Measurements from ENCODE around the gene NMRAL1. TPM values are rescaled to one million over a fixed set of nuclear protein-coding genes. Genes with fewer than 3 reads are reported as not detected.

Gene NMRAL1
- total RNA-seq, 1 donor from 2014 or later, result 43.5 TPM

GRCh38 chr16:4463522-4464163, 10.8 kb downstream of the NMRAL1 start:
- ATAC-seq (no peak), DNase-seq (no peak)

GRCh38 chr16:4461250-4462085, 13.0 kb downstream of the NMRAL1 start:
- Histone ChIP-seq H3K4me3 (no peak overlapping the region), H3K27ac (no peak overlapping the region), H3K9me3 (no peaks in the 10 kb centered on the region), H3K36me3 (peaks cover 73% of the 10 kb centered on the region), H3K27me3 (ENCODE audit: low read depth) (no peaks in the 10 kb centered on the region), H3K4me1 (peaks cover 8% of the 10 kb centered on the region)
- DNase-seq (no peak), ATAC-seq (no peak)
- intact Hi-C loops (cut with DNase I), result no loop called here
- no peak for TF ChIP-seq CTCF (IDR thresholded peaks at IDR 0.05)

More at GRCh38 chr16:4463522-4464163, 10.8 kb downstream of the NMRAL1 start:
- intact Hi-C loops (cut with DNase I), result no loop called here
- TF ChIP-seq CTCF (IDR thresholded peaks at IDR 0.05), result no peak
- Histone ChIP-seq H3K36me3 (peaks cover 74% of the 10 kb centered on the region), H3K27me3 (ENCODE audit: low read depth) (no peaks in the 10 kb centered on the region), H3K4me1 (peaks cover 7% of the 10 kb centered on the region), H3K9me3 (no peaks in the 10 kb centered on the region), H3K27ac (no peak overlapping the region), H3K4me3 (no peak overlapping the region)

GRCh38 chr16:4460936-4461249, 13.5 kb downstream of the NMRAL1 start:
- Histone ChIP-seq H3K4me3 (no peak overlapping the region), H3K27me3 (ENCODE audit: low read depth) (no peaks in the 10 kb centered on the region), H3K4me1 (peaks cover 8% of the 10 kb centered on the region), H3K36me3 (peaks cover 73% of the 10 kb centered on the region), H3K9me3 (no peaks in the 10 kb centered on the region), H3K27ac (no peak overlapping the region)
- no peak for DNase-seq
- no peak for ATAC-seq
- TF ChIP-seq CTCF (IDR thresholded peaks at IDR 0.05), result no peak
- intact Hi-C loops (cut with DNase I), result no loop called here

DNA sequence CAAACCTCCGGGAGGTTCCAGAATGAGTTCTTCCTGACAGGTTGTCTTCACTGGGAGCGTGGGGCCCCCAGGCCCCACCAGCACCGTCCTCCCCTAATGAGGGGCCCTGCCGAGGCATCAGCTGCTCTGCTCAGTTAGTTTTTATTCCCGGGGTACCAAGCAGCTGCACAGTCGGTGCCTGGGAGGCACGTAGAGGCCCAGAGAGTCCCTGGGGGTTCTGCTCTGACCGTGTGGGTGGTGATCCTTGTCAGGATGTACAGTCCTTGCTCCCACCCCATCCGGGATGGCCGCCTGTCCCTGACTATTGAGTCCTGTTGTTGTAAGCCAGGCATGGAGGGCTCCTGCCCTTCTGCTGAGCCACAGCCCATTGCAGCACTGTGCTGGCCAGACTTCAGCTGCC, 18.5 kb downstream of the NMRAL1 start:
- no peak for ATAC-seq
- no peak for DNase-seq
- Histone ChIP-seq H3K9me3 (no peaks in the 10 kb centered on the region), H3K4me1 (peaks cover 8% of the 10 kb centered on the region), H3K4me3 (no peak overlapping the region), H3K27me3 (ENCODE audit: low read depth) (no peaks in the 10 kb centered on the region), H3K27ac (no peak overlapping the region), H3K36me3 (peaks cover 71% of the 10 kb centered on the region)
- no peak for TF ChIP-seq CTCF (IDR thresholded peaks at IDR 0.05)
- intact Hi-C loops (cut with DNase I), result no loop called here

GRCh38 chr16:4455081-4455480, 19.3 kb downstream of the NMRAL1 start:
- Histone ChIP-seq H3K4me3 (no peak overlapping the region), H3K36me3 (peaks cover 78% of the 10 kb centered on the region), H3K27ac (no peak overlapping the region), H3K27me3 (ENCODE audit: low read depth) (no peaks in the 10 kb centered on the region), H3K9me3 (no peaks in the 10 kb centered on the region), H3K4me1 (peaks cover 8% of the 10 kb centered on the region)
- ATAC-seq (no peak), DNase-seq (no peak)
- no peak for TF ChIP-seq CTCF (IDR thresholded peaks at IDR 0.05)
- intact Hi-C loops (cut with DNase I), result no loop called here

All from lower lobe of right lung (tissue), 2 donors.